NT2/D1 (cell line): ENCODE results near the gene SSUH2.

Experiments
- SUZ12 ChIP-seq: IDR thresholded peaks from 2 replicates; pipeline ENCODE4 v1.6.1; 2011; ENCODE audit not compliant: insufficient read length, insufficient read depth; ENCODE audit errors: extremely low read depth
- YY1 ChIP-seq: IDR thresholded peaks from 2 replicates; pipeline ENCODE4 v1.6.1; 2011; ENCODE audit not compliant: insufficient read length, insufficient read depth
- ZNF274 ChIP-seq: IDR thresholded peaks from 2 replicates; pipeline ENCODE4 v1.6.1; 2011; ENCODE audit warnings: mild to moderate bottlenecking, low read depth, low read length

DNA sequence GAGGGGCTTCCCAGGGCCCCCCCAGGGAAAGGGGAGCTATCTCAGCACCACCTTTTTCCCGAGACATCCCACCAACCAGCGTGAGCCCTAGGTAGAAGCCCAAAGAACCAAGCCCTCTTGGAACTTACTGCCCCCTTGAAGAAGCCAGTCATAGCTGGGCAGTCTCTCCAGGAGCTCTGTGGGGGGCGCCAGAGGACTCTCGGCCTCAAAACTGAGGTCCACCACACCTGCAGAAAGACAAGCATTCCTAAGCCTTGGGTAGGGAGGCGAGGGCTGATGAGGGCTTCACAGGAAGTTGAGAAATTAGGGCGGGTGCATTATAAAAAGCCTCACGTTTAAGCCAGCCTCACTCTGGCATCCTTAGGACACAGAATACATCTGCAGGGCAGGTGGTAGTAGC, 9.0 kb downstream of the SSUH2 start:
- TF ChIP-seq ZNF274 (no peak), YY1 (no peak), SUZ12 (no peak)
